Measurements from ENCODE around the gene MCC.
A peak's percentile ranks its signal among the peaks of the same experiment; 100 is the strongest.

Gene MCC

GRCh38 chr5:112995764-112996618 is 492.3 kb downstream of the MCC start:
- DNase-seq (ENCODE audit: low spot score), result peak; percentile 39
- peak; percentile 70 for TF ChIP-seq CTCF (IDR thresholded peaks at IDR 0.05; ENCODE audit: extremely low read depth, missing control alignments)

DNA sequence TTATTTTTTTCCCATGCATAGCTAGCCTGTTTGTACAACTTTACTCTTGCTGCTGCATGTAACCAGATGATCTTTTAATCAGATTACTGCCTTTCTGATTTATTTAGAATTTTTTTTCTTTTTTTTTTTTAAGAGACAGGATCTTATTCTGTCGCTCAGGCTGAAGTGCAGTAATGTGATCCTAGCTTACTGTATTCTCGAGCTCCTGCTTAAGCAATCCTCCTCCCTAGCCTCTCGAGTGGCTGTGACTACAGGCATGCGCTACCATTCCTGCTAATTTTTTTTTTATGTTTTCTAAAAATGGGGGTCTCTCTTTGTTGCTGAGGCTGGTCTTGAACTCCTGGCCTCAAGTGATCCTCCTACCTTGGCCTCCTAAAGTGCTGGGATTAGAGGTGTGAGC is 502.0 kb downstream of the MCC start:
- TF ChIP-seq CTCF (IDR thresholded peaks at IDR 0.05; ENCODE audit: extremely low read depth, missing control alignments), result no peak
- no peak for DNase-seq (ENCODE audit: low spot score)

DNA sequence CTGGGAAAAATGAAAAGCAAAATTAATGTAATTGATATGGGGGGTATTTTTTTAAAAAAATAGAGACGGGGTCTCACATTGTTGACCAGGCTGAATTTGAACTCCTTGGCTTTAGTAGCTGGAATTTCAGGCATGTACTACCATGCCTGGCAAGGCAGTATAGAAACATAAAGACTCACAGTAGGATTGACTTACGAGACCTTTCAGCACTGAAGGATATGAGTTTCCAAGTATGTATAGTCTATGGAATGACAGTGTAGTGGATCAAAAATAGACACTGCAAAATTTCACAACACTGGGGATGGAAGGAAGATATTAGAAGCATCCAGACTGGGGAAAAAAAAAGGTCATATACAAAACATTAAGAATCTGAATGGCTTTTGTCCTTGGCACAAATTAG is 504.9 kb downstream of the MCC start:
- DNase-seq (ENCODE audit: low spot score), result no peak

GRCh38 chr5:112979723-112980122 is 508.5 kb downstream of the MCC start:
- no peak for DNase-seq (ENCODE audit: low spot score)
- TF ChIP-seq CTCF (IDR thresholded peaks at IDR 0.05; ENCODE audit: extremely low read depth, missing control alignments), result no peak

More for the DNA sequence above, 504.9 kb downstream of the MCC start:
- TF ChIP-seq CTCF (IDR thresholded peaks at IDR 0.05; ENCODE audit: extremely low read depth, missing control alignments), result no peak

GRCh38 chr5:112978836-112979235 is 509.4 kb downstream of the MCC start:
- TF ChIP-seq CTCF (IDR thresholded peaks at IDR 0.05; ENCODE audit: extremely low read depth, missing control alignments), result no peak
- DNase-seq (ENCODE audit: low spot score), result no peak

- TF ChIP-seq CTCF (IDR thresholded peaks at IDR 0.05; ENCODE audit: extremely low read depth, missing control alignments), result no peak
- no peak for DNase-seq (ENCODE audit: low spot score)
Observed at GRCh38 chr5:112977440-112977861, 510.8 kb downstream of the MCC start.

- DNase-seq (ENCODE audit: low spot score), result peak; percentile 92
- TF ChIP-seq CTCF (IDR thresholded peaks at IDR 0.05; ENCODE audit: extremely low read depth, missing control alignments), result no peak
Observed at GRCh38 chr5:112976432-112977309, 511.6 kb downstream of the MCC start, which contains the start of gene DCP2. Gene DCP2 (plus strand): TSS chr5:112976798. CDS start chr5:112976934, 136 bp downstream.

Data from GM20000 (cell line).